HG03135 (cell line): ENCODE measurements around the gene CTNND1.

Experiments used
- ATAC-seq: cut with Tn5 transposase; IDR thresholded peaks from one replicate; pipeline ENCODE4 v1.9.1; 2021; ENCODE audit warnings: mild to moderate bottlenecking, moderate library complexity; ENCODE audit not compliant: unreplicated experiment

The CTNND1 gene

GRCh38 chr11:57763568-57763967 lies 2.0 kb downstream of the CTNND1 start:
- no peak for ATAC-seq

DNA sequence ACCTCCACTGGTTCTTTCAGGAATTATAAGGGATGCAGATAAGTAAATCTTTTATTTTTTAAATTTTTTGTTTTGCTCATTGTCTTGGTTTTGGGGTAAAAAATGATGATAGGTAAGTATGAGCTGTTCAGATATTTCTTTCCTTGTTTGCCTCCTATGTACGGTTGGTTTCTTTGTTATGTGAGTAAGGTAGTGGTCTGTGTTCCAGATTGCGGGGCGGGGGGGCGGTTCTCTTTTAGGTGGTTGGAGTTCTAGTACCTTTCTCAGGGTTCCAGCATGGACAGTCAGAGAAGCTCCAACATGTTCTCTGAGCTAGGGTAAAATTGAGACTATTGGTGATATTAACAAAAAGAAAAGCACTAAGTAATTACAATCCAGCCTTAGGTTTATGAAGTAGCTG lies 2.4 kb downstream of the CTNND1 start:
- ATAC-seq: no peak

- no peak for ATAC-seq
These were observed 3.0 kb downstream of the CTNND1 start for GRCh38 chr11:57764566-57764965.

- no peak for ATAC-seq
These were observed 3.4 kb downstream of the CTNND1 start for GRCh38 chr11:57764972-57765371.

DNA sequence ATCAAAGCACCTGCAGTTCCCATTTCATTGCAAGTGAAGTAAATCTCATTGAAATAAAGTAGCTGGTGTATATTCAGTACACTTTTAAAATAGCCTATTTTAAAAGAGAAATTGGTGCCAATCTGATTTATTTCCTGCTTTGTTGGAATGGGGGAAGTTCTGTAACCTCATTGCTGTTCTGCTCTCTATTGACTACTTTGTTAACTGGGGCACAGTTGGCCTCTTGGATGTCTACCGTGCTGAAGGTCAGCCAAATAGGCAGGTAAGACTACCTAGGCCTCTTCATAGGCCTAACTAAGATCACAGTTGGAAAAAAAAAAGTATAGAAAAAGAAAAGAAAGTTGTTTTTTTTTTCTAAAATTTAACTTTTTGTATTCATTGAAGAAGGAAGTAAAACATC lies 9.2 kb downstream of the CTNND1 start:
- ATAC-seq: no peak

- no peak for ATAC-seq
These were observed 9.8 kb downstream of the CTNND1 start for GRCh38 chr11:57771365-57771764.

DNA sequence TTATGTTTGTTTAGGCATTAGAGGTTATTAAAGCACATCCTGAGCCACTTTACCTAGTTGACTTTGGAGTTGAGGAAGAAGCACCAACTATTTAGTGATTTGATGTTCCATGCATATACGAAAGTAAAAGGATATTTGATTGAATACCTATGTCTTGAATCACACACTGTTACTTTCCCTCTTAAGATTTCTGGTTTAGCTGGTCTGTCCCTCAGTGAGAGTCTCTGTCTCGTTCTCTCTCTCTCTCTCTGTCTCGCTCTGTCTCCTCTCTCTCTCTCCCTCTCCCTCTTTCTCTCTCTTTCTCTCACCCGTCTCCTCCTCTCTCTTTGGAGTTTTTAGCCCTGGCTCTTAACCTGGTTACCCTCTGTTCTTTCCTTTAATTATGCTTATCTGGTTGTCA lies 11.0 kb downstream of the CTNND1 start:
- no peak for ATAC-seq

GRCh38 chr11:57773026-57773598 lies 11.5 kb downstream of the CTNND1 start:
- ATAC-seq: no peak

DNA sequence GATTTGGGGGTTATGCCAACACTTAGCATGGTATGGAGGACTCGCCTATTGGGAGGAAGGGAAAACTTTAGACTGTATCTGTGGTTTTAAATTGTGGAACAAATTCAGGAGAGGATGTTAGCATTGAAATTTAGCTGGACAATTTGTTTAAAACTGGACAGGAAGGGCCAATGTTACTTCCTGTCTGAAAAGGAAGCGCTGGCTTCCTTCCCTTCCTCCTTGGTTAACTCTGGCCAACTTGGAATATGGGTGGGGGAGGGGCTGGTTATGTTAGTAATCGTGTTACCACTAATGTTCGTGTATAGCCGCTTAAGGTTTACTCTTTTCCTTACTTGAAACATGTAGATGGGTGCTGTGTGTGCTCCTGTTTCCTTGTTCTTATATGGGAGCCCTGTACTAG lies 13.9 kb downstream of the CTNND1 start:
- no peak for ATAC-seq

GRCh38 chr11:57776031-57776521 lies 14.5 kb downstream of the CTNND1 start:
- ATAC-seq: no peak

GRCh38 chr11:57776577-57777210 lies 15.1 kb downstream of the CTNND1 start:
- no peak for ATAC-seq

DNA sequence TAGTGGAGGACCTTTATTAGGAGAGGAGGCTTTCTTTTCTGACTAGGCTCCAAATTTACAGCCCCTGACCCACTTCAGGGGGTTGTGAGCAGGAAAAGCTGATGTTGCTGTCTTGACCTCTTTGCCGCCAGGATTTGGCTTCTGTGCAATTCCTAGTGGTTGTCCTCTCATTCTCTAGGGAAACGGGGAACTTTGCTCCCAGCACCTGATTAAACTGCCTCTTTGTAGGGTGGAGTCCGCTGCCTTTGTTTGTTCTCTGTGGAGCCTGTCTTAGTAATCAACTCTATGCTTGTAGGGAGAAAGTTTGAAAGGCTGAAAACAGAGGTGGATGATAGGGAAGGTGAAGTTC lies 16.3 kb downstream of the CTNND1 start:
- ATAC-seq: no peak

DNA sequence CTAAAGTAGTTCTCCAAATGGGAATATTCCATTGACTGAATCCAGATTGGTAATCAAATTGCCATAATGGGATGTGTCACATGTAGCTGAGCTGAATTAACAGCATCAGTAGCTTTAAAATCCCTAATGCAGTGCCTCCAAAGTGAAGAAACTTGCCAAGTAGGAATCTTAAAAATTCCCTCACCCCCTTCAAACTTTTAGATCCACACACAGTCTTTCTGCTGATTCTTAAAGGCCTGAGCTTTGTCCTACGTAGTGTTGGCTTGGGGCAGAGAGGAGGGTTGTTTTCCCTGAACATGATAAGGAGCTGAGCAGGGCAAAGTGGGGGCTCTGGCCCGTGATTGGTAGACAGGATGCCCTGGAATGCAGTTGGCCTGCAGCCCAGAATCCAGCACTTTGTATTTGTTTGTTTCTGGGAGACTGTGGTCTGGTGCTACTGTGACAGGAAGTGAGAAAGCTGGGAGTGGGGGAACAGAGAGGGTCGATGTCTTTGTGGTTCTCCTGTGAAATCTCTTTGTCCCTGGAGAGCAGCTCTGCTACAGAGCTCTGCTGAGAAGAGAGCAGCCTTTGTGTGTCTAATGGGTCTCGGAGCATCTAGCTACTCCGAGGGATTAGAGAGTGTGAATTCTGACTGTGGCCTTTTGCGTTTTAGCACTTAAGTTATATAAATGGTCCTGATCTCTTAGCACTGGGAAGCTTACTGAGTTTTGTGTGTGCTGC lies 16.9 kb downstream of the CTNND1 start:
- no peak for ATAC-seq

GRCh38 chr11:57779276-57779675 lies 17.7 kb downstream of the CTNND1 start:
- ATAC-seq: no peak

DNA sequence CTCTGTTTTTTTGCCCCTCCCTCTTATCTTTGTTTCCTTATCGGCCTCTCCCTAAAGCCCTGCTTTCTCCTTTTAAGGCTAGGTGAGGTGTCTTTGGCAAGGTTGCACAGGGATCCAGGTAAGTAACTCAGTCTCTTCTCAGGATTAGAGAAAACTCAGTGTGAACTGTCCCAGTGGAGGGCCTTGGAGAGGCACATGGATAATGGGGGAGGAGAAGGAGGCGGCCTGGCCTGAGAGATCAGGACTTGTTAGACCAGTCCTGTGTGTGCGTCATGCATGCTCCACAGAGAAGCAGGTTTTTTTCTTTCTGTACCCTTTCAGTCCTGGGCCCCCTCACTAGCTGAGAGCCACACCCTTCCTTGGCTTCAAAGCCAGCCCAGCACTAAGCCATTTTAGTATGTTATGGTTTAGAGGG lies 19.9 kb downstream of the CTNND1 start:
- no peak for ATAC-seq

- ATAC-seq: no peak
These were observed 23.5 kb downstream of the CTNND1 start for GRCh38 chr11:57785072-57785471.

- no peak for ATAC-seq
These were observed 24.8 kb downstream of the CTNND1 start for GRCh38 chr11:57786436-57786835.

GRCh38 chr11:57787006-57787604 lies 25.5 kb downstream of the CTNND1 start:
- no peak for ATAC-seq

DNA sequence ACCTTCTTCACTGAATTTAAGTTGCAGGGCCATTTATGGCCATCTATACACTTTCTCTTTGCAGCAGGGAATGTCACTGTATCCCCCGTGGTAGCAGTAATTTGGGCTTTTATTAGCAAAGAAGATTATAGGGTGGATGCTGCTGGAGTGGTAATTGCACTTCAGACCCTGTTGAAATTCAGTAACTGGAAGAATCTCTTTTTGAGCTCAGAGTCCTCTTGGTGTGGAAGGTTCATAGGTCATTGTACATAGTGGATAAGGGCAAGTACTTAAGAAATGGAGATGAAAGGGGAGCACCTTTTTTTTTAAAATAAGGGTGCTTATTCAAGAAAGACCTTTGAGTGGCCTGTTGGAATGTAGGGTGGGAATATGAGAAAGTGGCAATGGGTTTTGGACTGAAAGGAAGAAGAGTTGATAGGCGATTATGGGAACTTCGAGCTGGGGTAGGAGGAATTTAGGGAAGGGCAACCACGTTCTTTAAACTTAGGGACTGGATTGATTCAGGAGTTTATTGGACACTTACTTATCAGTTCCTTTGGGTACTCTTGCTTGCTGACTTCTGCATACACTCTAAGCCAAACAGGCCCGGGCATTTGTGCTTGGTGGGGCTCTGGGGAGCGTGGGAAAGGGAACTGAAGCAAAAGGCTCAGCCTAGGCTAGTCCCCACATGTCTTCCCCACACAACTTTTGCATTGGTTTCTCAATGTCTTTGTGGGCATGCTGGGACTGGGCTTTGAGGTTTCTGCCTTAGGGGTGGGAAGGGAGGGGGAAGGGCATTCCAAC lies 26.5 kb downstream of the CTNND1 start:
- ATAC-seq: no peak

GRCh38 chr11:57788703-57789088 lies 27.1 kb downstream of the CTNND1 start:
- ATAC-seq: no peak
